ENCODE measurements around the gene HHIP.

Gene HHIP

DNA sequence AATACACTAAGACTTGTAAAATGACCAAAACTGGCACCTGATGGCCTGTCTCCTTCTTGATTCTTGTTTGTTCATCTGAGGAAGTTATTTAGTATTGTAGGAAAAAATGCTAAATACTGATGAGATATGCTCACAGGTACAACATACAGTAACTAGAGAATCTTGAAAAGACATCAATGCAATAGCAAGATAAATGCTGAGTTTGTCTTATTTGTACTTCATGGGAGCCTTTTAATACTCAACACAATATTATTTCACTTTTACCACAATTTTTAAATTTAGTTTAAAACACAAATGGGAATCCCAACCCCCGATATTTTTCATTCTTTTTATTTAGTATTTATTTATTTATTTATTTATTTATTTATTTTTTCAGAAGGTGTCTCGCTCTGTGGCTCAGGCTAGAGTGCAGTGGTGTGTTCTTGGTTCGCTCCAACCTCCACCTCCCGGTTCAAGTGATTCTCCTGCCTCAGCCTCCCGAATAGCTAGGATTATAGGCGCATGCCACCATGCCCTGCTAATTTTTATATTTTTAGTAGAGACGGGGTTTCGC lies 12.1 kb downstream of the HHIP start:
- no peak for DNase-seq (ENCODE audit: low read depth)

DNA sequence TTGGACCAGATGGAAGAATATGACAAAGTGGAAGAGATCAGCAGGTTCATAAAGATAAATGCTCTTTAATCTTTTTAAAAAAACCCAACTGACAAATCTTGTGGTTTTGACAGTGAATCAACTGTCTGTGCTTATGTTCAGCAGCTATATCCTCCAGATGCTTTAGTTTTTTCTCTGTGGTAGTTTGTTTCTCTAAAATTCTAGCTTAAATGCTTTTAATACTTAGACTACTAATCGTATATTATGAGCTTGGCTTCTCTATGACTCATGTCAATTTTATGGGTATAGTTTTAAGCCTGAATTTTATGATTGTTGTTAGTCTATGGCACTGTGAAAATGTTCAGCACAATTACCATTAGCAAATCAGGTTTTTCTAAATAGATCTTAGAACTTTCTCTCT lies 12.9 kb downstream of the HHIP start:
- no peak for DNase-seq (ENCODE audit: low read depth)

DNA sequence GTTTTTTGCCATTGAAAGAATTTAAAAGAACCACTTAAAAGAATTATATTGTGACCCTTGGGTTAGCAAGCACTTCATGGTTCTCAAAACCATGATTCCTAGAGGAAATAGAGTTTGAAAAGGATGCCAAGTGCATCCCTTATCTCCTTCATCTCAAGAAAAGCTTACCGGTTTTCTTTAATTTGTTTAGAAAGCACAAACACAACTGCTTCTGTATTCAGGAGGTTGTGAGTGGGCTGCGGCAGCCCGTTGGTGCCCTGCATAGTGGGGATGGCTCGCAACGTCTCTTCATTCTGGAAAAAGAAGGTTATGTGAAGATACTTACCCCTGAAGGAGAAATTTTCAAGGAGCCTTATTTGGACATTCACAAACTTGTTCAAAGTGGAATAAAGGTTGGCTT lies 13.5 kb downstream of the HHIP start:
- no peak for DNase-seq (ENCODE audit: low read depth)

DNA sequence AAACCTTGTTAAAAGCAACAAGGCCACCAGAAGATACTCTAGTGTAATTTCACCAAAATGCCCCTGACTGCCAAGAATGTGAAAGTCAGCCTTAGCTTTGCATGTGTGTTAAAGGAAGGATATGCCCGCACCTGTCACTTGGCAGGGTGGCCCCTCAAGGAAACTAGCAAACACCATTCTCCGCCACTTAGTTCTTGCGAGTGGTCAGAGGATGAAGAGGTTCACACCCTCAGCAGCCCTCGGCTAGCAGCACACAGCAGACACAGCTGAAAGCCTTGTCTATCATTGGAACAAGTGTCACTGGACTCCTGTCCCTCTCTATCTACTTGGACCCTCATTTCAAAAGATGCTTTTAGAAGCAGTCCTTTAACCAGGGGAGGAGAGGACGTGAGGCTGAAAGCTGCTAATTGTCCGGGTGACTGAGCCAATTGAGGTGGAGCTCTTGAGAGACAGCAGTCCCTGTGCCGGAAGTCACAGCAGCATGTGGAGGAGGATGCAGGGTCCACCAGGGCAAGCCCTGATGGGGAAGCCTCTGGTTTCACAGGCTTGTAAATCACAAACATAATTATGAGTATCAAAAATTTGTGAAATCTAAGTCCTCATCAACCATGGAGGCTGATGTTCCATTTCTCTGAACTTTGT lies 18.0 kb downstream of the HHIP start:
- no peak for DNase-seq (ENCODE audit: low read depth)

DNA sequence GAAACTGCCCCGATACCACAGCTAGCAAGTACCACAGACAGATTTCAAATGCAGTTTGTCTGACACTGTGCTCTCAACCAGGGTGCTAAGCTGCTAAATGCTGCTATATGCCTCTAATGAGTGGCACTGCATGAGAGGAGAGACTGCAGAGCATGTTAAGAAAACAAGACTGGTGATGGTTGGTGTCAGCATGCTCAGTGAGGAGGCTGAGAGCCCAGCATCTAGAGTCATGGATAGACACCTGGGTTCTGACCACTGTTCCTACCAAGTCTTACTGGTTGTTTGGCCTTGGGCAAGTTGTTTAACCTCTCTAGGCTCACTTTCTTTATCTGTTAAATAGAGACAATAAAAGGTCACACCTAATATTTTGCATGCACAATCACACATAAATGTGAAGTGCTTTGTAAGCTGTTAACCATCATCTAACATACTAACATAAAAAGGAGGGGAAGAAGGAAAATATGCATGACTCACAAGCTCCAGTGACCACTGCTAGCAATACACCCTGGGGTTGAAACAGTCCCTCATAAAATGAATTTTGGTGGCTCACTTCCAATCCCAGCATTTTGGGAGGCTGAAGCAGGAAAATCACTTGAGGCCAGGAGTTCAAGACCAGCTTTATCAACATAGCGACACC lies 20.7 kb downstream of the HHIP start:
- DNase-seq (ENCODE audit: low read depth) = no peak

DNA sequence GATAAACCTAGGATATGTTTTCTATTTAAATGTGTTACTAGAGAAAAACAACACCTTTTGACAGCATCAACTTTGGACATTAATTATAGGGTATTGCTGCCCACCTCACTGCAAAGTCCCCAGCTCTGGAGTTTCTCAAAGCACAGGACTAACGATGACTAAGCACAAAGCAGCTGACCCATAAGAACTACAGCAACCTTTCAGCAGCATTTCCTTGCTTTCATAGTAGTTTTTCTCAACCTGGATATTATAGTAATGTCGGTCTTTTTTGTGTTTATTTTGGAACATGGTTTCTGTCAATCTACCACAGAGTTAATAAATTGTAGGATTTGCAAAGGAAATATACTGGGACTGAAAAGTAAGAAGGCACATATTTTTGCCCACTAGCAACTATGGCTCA lies 21.5 kb downstream of the HHIP start:
- no peak for DNase-seq (ENCODE audit: low read depth)

DNA sequence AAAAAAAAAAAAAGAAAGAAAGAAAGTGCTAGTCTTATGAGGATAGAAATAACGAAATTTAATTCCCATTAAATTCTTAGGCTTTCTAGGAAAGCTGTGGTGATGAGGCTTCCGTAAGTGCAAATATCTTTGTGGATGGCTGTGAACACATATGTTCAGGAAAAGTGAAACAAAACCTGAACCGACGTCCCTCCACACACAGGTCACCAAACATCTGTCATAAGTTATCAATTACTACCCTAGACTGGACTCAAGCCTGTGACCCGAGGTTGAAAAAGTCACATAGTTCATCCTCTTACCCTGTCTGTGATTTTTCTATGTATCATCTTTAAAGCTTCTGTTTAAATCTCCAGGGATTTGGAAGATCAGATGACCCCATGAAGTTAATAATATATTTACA lies 24.8 kb downstream of the HHIP start:
- DNase-seq (ENCODE audit: low read depth) = no peak

DNA sequence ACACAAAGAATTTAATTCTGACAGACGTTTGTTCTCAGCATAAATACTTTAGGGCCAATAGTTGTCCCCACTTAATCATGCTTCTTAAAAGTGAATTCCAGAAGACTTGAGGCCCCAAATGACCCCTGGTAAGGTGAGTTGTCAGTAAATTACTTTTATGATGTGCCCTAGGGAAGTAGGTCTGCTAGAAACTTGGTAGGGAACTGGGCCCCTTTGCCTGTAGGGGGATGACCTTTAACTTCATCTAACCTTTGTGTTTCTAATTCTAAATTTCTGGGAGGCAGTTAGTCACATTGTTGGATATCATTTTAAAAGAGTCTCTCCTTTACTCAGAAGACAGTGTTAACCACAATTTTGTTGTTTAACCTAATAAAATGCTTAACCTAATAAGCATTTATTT lies 28.8 kb downstream of the HHIP start:
- no peak for DNase-seq (ENCODE audit: low read depth)

DNA sequence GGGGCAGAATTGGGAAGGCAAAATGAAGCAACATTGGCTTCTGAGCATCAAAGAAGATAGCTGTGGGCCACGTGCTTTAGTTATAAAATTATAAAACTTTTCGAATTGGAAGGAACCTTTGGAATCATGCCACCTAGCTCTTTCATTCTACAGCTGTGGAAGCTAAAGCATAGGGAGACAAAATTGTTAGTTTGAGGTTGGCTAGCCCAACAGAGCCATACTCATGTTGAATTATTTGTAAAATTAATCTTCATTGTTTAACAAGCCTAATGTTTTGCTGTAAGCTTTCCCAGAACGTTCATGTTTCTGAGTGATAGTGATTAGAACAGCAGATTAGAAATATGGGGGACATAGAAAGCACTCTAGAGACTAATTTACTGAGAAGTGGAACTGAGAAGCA lies 35.9 kb downstream of the HHIP start:
- no peak for DNase-seq (ENCODE audit: low read depth)

DNA sequence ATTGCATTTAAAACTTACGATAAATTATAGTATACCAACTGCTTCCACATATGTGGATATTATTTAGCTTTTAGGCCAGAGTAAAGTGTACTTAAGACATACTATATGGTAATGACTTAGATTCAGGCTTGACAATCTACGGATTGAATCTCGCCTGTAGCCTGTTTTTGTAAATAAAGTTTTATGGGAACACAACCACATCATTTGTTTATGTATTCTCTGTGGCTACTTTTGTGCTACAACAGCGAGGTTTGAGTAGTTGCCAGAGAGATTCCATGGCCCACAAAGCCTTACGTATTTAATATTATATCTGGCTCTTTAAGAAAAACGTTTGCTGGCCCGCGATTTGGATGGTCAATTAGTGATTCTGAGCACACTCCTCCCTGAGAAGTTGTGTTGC lies 37.6 kb downstream of the HHIP start:
- DNase-seq (ENCODE audit: low read depth) = no peak

DNA sequence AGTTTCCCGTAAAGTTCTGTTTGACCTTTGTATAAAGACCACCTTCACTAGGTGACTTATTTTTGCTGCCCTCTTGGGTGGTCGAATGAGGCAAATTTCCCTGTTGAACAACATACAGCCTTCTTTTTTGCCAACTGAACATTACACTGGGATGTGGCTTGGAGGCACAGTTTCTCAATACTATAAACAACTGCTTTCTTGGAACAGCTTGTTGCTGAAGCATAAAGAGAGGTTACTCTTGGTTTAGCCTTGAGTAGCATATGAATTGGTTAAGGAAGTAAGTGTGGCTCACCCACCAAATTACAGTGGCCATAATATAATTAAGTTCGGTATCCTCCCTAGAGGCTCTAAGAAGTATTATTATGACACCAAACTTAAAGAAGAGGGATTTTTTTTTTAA lies 40.0 kb downstream of the HHIP start:
- no peak for DNase-seq (ENCODE audit: low read depth)

DNA sequence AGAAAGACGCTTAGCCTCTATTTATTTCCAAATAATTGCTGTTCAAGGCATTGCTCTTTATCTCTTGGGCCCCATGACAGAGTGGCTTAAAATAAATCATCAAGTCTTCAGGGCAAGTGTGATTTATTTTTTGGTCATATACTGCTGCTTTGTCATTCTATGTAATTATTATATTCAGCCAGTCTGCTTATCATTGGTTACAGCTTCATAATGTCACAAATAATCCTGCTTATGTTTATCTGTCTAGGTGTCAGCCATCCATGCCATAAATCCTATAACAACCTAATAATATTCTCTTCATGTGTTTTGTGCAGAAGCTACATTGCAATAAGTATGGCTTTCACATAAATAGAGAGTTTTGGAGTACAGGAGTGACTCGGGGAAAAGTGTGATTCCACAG lies 41.0 kb downstream of the HHIP start:
- no peak for DNase-seq (ENCODE audit: low read depth)

DNA sequence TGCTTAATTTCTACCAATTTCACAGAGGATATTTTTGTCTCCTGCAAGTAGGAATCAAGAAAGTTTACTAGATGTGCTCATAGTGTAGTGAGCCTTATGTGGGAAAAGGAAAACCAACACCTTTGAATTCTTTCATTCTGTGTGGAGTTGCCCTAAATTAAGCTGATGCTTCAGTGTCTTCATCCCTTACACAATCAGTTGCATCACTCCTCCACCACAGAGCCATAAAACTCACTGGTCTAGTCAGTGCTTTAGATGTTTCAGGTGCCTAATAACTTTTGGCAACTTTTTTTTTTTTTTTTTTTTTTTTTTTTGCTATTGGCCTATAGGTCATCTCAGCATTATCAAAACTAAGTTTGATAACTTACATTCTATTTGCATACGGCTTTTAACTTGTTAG lies 41.5 kb downstream of the HHIP start:
- no peak for DNase-seq (ENCODE audit: low read depth)

DNA sequence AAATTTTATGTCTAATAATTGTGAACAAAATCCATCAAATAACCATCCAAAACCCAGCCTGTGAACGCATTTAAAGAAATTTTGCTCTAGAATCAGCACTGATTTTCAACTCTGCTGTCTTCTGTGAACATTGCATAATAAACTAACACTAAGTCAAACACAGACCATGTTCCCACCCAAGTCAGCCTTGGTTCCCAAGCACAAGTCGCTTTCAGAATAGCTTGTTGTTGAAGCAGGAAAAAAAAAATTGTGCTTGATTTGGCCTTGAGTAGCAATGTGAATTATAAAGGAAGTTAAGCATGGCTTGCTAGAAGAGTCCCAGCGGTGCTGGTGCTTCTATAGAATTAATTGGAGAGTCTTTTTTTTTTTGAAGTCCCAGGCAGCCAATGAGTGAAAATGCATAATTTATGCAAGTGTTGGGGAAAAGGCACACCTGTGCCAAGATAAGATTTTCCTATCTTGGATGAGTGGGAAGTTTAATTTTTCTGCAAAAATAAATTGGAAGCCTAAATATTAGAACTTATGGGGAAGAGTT lies 42.1 kb downstream of the HHIP start:
- no peak for DNase-seq (ENCODE audit: low read depth)

DNA sequence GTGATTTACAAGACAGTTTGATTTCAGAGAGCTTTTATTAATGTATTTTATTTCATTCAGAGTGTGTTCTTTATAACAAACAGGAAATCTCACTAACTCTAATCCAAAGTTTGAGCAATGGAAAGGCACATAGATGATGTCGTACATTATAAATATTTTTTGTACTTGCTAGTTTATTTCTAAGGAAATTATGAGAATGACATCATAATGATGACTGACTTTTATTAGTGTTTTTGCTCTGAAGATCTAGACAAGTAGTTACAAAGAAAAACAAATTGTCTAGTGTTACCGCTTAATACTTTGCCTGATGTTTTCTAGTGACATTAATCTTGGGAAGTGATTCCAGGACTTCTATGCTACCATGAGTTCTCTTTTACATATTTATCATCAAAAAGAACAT lies 43.2 kb downstream of the HHIP start:
- no peak for DNase-seq (ENCODE audit: low read depth)

DNA sequence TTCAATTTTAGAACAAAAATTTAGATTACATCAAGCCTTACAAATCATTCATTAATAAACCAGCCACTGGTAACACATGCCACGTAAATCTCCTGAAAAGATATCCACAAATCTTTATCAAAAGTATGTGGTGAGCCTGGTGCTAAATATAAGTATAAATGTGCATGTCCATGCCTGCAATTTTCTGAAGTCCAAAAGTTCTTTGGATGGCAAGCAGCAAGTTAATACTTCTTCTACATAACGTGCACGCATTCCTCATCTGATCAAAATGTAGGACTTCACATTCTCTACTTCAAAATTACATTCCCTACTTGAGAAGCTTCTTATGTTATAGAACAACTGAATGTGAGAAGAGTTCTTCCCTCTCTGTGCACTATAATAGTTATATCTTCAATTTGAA lies 49.8 kb downstream of the HHIP start:
- DNase-seq (ENCODE audit: low read depth) = no peak

DNA sequence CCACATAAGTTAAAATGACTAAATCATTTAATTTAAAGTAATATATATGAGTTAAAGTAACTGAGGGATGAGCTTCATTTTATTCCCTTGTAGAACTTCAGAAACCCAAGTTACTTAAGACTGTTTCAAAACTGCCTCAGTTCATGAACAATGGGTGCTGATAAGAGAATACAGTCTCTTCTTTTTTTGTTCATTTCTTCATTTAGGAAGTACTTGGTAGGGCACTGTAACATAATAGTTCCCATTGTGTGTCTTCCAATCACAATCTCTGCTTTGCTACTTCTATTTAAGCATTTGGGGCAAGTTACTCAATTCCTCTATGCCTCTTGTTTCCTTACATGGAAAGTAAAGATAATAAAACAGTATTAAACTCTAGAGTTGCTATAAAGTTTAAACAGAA lies 50.4 kb downstream of the HHIP start:
- DNase-seq (ENCODE audit: low read depth) = no peak

DNA sequence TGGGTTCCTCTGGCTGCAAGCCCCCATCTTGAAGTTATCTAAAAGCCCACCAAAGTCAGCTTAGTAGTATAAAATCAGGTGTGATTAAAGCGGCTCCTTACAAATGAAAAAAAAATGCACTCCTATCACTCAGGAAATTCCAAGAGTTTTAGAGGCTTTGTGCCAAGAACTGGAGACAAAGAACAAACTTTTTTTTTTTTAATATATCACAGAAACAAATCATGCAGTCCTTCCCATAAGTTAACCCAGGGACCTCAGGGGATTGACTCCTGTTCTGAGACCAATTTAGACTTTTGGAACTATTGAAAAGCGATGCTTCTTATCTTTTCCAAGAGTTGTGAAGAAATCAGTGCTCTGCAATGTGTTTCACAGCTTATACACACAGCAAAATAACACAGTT lies 53.6 kb downstream of the HHIP start:
- no peak for DNase-seq (ENCODE audit: low read depth)

DNA sequence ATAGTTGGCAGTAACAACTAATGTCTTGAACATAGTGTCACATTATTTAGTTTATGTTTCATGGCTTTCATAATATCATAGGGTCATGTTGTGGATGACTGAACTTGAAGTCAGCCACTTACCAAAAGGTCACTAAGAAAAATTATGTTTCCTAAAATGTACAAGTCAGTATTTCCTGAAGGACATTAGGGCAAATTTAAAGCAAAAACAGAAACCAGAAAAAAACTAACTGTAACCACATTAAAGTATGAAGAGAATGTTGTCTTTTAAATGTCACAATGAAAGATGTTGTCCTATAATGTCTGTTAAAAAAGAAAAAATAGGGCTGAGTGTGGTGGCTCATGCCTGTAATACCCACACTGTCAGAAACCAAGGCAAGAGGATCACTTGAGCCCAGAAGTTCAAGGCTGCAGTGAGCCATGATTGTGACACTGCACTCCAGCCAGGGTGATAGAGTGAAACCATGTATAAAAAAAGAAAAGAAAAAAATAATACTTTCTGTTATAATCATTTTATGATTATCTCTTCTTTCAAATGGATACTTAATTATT lies 55.8 kb downstream of the HHIP start:
- no peak for DNase-seq (ENCODE audit: low read depth)

DNA sequence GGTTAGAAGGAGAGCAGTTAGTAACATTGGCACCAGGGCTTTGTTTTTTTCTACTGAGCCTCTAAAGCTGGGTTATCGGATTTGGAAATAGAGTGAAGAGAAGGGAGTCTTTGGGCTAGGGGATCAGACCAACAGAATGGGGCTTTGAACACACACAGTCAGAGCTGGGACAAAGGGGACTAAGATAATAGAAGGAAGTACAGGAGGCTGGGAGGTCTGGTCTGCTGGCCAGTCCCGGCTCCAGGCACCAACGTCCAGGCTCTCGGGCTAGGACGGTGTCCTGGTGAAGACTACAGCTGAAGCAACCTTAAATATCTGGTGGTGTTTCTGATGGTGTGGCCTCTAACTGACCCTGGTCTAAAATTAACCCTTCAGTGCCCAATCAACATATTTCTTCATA lies 57.5 kb downstream of the HHIP start:
- DNase-seq (ENCODE audit: low read depth) = no peak

DNA sequence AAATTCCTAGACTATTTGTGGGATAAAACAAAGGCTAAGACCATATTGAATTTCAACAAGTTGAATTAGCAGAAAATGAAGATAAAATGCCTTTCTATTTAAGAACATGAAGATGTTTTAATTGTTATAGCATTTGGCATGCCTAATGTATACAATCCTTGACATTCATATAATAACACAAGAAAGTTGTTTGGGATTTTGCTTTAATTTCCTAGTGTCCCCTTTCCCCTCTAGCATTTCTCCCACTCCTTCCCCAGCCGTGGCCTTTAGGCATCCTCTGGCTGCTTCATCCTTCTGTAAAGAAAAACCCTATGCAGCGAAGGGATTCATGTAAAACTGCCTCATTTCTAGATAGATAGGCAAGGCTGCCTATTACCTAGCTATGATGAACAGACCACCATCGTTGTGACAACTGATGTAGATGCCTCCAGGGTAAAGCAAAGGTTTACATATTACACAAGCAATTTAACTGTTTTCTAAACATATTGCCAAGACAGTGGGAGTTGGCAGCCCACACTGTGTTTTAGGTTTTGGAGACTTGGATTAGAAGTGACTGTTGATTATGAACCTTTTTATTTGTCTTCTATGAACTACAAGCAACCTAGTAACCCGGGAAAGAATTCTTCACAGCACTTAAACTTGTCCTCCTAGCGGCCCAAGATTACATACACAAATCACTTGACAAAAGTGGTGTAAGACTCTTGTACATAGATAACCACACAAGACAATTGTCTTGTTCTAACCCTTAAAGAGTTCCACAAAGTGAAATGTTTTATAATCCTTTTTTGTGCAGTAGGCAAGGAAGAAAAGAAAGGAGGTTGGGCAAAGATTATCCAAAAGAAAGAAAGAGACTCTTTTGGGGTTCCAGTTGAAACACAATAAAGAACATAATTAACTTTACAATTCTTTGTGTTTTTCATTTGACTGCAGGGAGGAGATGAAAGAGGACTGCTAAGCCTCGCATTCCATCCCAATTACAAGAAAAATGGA lies 59.9 kb downstream of the HHIP start:
- no peak for DNase-seq (ENCODE audit: low read depth)

DNA sequence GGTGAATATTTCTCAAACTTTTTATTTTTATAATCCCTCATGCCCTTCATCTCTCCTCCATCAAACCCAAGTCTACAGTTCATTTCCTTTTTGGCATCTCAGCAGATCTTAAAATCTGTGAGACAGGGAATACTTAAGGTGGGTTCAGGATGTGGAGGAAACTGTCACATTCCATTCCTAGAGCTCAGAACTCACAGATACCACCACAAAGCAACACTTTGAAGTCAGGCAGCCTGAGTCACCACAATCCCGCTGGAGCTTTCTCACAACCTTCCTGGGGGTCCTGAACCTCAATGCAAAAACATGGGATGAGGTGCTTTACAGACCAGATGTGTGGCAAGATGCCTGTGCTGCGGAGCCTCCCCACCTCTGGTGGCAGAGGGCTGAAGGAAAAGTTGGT lies 63.2 kb downstream of the HHIP start:
- DNase-seq (ENCODE audit: low read depth) = no peak
